ENCODE measurements around the gene PDE4D. TPM values are rescaled to one million over a fixed set of nuclear protein-coding genes. Genes with fewer than 3 reads are reported as not detected.

Gene PDE4D
- total RNA-seq, 1 donor from 2014 or later = 11.8 TPM

DNA sequence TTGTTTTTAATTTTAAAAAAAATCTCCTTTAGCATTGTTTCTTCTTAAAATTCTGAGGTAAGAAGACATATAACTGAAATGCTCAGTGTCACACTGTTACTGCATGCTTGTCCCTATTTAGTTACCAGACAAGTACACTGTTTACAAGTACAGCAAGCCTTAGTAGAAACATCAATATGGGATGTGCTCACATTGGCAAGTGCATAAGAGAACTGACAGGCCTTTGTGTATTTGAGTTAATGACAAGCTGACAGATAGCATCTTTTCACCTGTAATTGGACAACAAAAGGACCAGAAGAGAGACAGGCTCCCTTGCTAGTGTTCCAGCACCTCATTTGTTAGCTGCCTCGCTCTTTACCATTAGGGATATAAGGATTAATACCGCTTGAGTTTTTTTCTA, 63.6 kb downstream of the PDE4D start:
- H3K9me3 Mint-ChIP-seq = no peaks in the 10 kb centered on the region
- peaks cover 3% of the 10 kb centered on the region for H3K27me3 Mint-ChIP-seq (ENCODE audit: low read depth)

GRCh38 chr5:59829386-59829785, 64.1 kb downstream of the PDE4D start:
- Mint-ChIP-seq H3K36me3 (ENCODE audit: low read depth) (no peaks in the 10 kb centered on the region), H3K4me3 (no peak overlapping the region), H3K27ac (ENCODE audit: unreplicated experiment) (no peak overlapping the region), H3K4me1 (no peaks in the 10 kb centered on the region), H3K27me3 (ENCODE audit: low read depth) (peaks cover 3% of the 10 kb centered on the region), H3K9me3 (no peaks in the 10 kb centered on the region)
- TF ChIP-seq, protein P1, sequence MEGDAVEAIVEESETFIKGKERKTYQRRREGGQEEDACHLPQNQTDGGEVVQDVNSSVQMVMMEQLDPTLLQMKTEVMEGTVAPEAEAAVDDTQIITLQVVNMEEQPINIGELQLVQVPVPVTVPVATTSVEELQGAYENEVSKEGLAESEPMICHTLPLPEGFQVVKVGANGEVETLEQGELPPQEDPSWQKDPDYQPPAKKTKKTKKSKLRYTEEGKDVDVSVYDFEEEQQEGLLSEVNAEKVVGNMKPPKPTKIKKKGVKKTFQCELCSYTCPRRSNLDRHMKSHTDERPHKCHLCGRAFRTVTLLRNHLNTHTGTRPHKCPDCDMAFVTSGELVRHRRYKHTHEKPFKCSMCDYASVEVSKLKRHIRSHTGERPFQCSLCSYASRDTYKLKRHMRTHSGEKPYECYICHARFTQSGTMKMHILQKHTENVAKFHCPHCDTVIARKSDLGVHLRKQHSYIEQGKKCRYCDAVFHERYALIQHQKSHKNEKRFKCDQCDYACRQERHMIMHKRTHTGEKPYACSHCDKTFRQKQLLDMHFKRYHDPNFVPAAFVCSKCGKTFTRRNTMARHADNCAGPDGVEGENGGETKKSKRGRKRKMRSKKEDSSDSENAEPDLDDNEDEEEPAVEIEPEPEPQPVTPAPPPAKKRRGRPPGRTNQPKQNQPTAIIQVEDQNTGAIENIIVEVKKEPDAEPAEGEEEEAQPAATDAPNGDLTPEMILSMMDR (conservative IDR thresholded peaks at IDR 0.05) = no peak
- no peak for DNase-seq (ENCODE audit: low read depth, low spot score)

More for the DNA sequence above, 63.6 kb downstream of the PDE4D start:
- TF ChIP-seq, protein P1 (conservative IDR thresholded peaks at IDR 0.05) = no peak
- no peaks in the 10 kb centered on the region for H3K4me1 Mint-ChIP-seq
- DNase-seq (ENCODE audit: low read depth, low spot score) = no peak
- H3K36me3 Mint-ChIP-seq (ENCODE audit: low read depth) = no peaks in the 10 kb centered on the region
- H3K27ac Mint-ChIP-seq (ENCODE audit: unreplicated experiment) = no peak overlapping the region
- no peak overlapping the region for H3K4me3 Mint-ChIP-seq

DNA sequence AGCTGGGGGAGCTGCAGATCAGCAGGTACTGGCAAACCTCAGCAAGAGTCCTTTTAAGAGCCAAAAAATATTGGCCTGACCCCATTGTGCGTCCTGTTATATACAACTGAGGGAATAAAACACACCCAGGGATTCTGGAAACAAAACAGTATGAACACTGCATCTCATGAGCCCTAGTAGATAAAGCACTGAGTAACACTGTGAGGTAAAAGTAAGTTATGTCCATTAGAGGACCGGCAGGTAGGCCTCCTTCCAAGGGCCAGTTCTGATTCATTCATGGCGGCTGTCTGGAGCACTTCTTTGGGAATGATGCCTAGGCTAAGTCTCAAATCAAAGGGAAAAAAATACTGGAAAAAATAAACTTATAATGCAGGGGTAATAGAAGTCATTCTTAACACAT, 64.9 kb downstream of the PDE4D start:
- peaks cover 3% of the 10 kb centered on the region for H3K27me3 Mint-ChIP-seq (ENCODE audit: low read depth)
- no peak overlapping the region for H3K4me3 Mint-ChIP-seq
- TF ChIP-seq, protein P1 (conservative IDR thresholded peaks at IDR 0.05) = no peak
- H3K36me3 Mint-ChIP-seq (ENCODE audit: low read depth) = no peaks in the 10 kb centered on the region
- DNase-seq (ENCODE audit: low read depth, low spot score) = no peak
- H3K9me3 Mint-ChIP-seq = no peaks in the 10 kb centered on the region
- H3K27ac Mint-ChIP-seq (ENCODE audit: unreplicated experiment) = no peak overlapping the region
- no peaks in the 10 kb centered on the region for H3K4me1 Mint-ChIP-seq

- Mint-ChIP-seq H3K9me3 (no peaks in the 10 kb centered on the region), H3K4me1 (no peaks in the 10 kb centered on the region)
These were observed 66.5 kb downstream of the PDE4D start for GRCh38 chr5:59826996-59827395.

DNA sequence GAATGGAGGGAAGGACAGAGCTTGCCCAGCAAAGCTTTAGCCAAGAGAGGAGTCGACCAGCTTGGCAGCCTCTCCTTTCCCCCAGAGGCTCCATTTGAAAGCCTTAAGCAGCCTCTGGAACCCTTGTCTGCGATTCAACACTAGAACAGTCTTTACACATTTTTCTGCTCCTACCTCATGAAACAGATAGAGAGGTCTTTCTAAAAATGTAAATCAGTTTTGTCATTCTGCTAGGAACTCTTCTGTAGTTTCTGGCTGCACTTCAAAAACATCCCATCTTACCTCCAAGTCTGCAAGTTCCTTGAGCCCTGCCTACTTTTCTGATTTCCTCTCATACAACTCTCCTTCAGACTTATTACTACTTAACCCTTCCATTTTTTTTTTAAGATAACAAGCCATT, 70.1 kb downstream of the PDE4D start:
- no peak for DNase-seq (ENCODE audit: low read depth, low spot score)
- no peaks in the 10 kb centered on the region for H3K4me1 Mint-ChIP-seq
- H3K27ac Mint-ChIP-seq (ENCODE audit: unreplicated experiment) = no peak overlapping the region
- peaks cover 2% of the 10 kb centered on the region for H3K27me3 Mint-ChIP-seq (ENCODE audit: low read depth)
- no peaks in the 10 kb centered on the region for H3K36me3 Mint-ChIP-seq (ENCODE audit: low read depth)
- H3K4me3 Mint-ChIP-seq = no peak overlapping the region
- no peaks in the 10 kb centered on the region for H3K9me3 Mint-ChIP-seq
- TF ChIP-seq, protein P1 (conservative IDR thresholded peaks at IDR 0.05) = no peak

More at GRCh38 chr5:59826996-59827395, 66.5 kb downstream of the PDE4D start:
- Mint-ChIP-seq H3K27ac (ENCODE audit: unreplicated experiment) (no peak overlapping the region), H3K4me3 (no peak overlapping the region), H3K27me3 (ENCODE audit: low read depth) (no peaks in the 10 kb centered on the region), H3K36me3 (ENCODE audit: low read depth) (no peaks in the 10 kb centered on the region)
- TF ChIP-seq, protein P1 (conservative IDR thresholded peaks at IDR 0.05) = no peak
- DNase-seq (ENCODE audit: low read depth, low spot score) = no peak

GRCh38 chr5:59819806-59820205, 73.7 kb downstream of the PDE4D start:
- H3K4me1 Mint-ChIP-seq = no peaks in the 10 kb centered on the region
- no peaks in the 10 kb centered on the region for H3K9me3 Mint-ChIP-seq

More at GRCh38 chr5:59819806-59820205, 73.7 kb downstream of the PDE4D start:
- Mint-ChIP-seq H3K27ac (ENCODE audit: unreplicated experiment) (no peak overlapping the region), H3K36me3 (ENCODE audit: low read depth) (no peaks in the 10 kb centered on the region), H3K4me3 (no peak overlapping the region), H3K27me3 (ENCODE audit: low read depth) (peaks cover 2% of the 10 kb centered on the region)
- TF ChIP-seq, protein P1 (conservative IDR thresholded peaks at IDR 0.05) = no peak
- DNase-seq (ENCODE audit: low read depth, low spot score) = no peak
